ENCODE measurements around the gene RGS7BP. TPM values are rescaled to one million over a fixed set of nuclear protein-coding genes. Genes with fewer than 3 reads are reported as not detected.

Gene RGS7BP
- total and polyA plus RNA-seq, 2 of the 13 experiments (the other 11 are each of a cell fraction or from before 2014, with no cell fraction given) = not detected

GRCh38 chr5:64532657-64533056 lies 26.8 kb downstream of the RGS7BP start:
- H2AFZ ChIP-seq (ENCODE audit: low read length) = no peak overlapping the region
- no peaks in the 10 kb centered on the region for H3K4me1 ChIP-seq (ENCODE audit: insufficient read depth, low read length)
- ATAC-seq = no peak
- no peak overlapping the region for H3K9ac ChIP-seq (ENCODE audit: insufficient read depth, low read depth, low read length)
- no peak overlapping the region for H3K4me2 ChIP-seq (ENCODE audit: low read depth, low read length)
- H3K36me3 ChIP-seq (replicated peaks in 1 of 2; ENCODE audit: control insufficient read depth in 1 of 2, insufficient read depth in 2 of 2, low read length in 2 of 2) = no peaks in the 10 kb centered on the region
- WGBS (ENCODE audit: low lambda C conversion rate) = 31% methylated on average over 2 of the region's 2 CpGs
- no peaks in the 10 kb centered on the region for H3K9me3 ChIP-seq (ENCODE audit: low read length)
- no peaks in the 10 kb centered on the region for H4K20me1 ChIP-seq (ENCODE audit: insufficient read depth, low read length)
- POLR2A ChIA-PET = no interaction called here
- no TSS peak for BruUV-seq (replicated peaks)
- no peak overlapping the region for H3K4me3 ChIP-seq (replicated peaks in 1 of 3; ENCODE audit: insufficient read depth in 1 of 3, low read depth in 2 of 3, low read length in 3 of 3)
- no peak for DNase-seq (ENCODE audit: low spot score)
- H3K79me2 ChIP-seq (ENCODE audit: insufficient read depth, low read length) = no peaks in the 10 kb centered on the region
- in situ Hi-C loops (cut with HindIII; ENCODE audit: extremely low pct_ligation_motif_present, low pct_unique_long_range_greater_than_20kb) = no loop called here
- intact Hi-C loops (cut with micrococcal nuclease; ENCODE audit: unreplicated experiment) = no loop called here
- no peak for TF ChIP-seq SRY (CRISPR knock-in tag; IDR thresholded peaks at IDR 0.05)
- no peak for TF ChIP-seq JUNB (CRISPR knock-in tag; IDR thresholded peaks at IDR 0.05; ENCODE audit: borderline replicate concordance)
- no peak for TF ChIP-seq MXD1 (CRISPR knock-in tag; IDR thresholded peaks at IDR 0.05)
- TF ChIP-seq ZSCAN30 (CRISPR knock-in tag; IDR thresholded peaks at IDR 0.05) = no peak
- TF ChIP-seq ATF5 (CRISPR knock-in tag; IDR thresholded peaks at IDR 0.05; ENCODE audit: low read depth) = no peak
- TF ChIP-seq PPARG (CRISPR knock-in tag; conservative IDR thresholded peaks at IDR 0.05) = no peak
- no peak for TF ChIP-seq ZNF333 (CRISPR knock-in tag; IDR thresholded peaks at IDR 0.05; ENCODE audit: borderline replicate concordance)
- TF ChIP-seq RELA (CRISPR knock-in tag; IDR thresholded peaks at IDR 0.05) = no peak
- no peak for TF ChIP-seq ZMAT5 (CRISPR knock-in tag; IDR thresholded peaks at IDR 0.05; ENCODE audit: borderline replicate concordance, low read depth)
- no peak for TF ChIP-seq NFE2L2 (IDR thresholded peaks at IDR 0.05; ENCODE audit: low read length)
- TF ChIP-seq ZNF253 (CRISPR knock-in tag; IDR thresholded peaks at IDR 0.05; ENCODE audit: borderline replicate concordance) = no peak
- TF ChIP-seq NR2C2 (CRISPR knock-in tag; IDR thresholded peaks at IDR 0.05; ENCODE audit: borderline replicate concordance) = no peak
- TF ChIP-seq ZBED4 (CRISPR knock-in tag; IDR thresholded peaks at IDR 0.05; ENCODE audit: borderline replicate concordance) = no peak
- TF ChIP-seq REXO4 (CRISPR knock-in tag; IDR thresholded peaks at IDR 0.05; ENCODE audit: borderline replicate concordance) = no peak
- no peak for TF ChIP-seq ZSCAN20 (CRISPR knock-in tag; IDR thresholded peaks at IDR 0.05; ENCODE audit: borderline replicate concordance)
- no peak for TF ChIP-seq ZNF710 (CRISPR knock-in tag; IDR thresholded peaks at IDR 0.05; ENCODE audit: borderline replicate concordance)
- no peak for TF ChIP-seq ZNF569 (CRISPR knock-in tag; IDR thresholded peaks at IDR 0.05; ENCODE audit: borderline replicate concordance)
- TF ChIP-seq ZNF644 (CRISPR knock-in tag; IDR thresholded peaks at IDR 0.05; ENCODE audit: low read depth) = no peak
- no peak overlapping the region for H3K27ac ChIP-seq (ENCODE audit: extremely low read length, insufficient read depth, low read length)
- no peak for FAIRE-seq
- no peaks in the 10 kb centered on the region; a peak in 1 of 5 replicates for H3K27me3 ChIP-seq (ENCODE audit: control insufficient read depth in 1 of 2, insufficient read depth in 2 of 2, low read length in 2 of 2)
- CTCF ChIA-PET (ENCODE audit: low intra/inter-chr PET ratio, low total read pairs) = no interaction called here
